HEK293T (cell line): ENCODE measurements around the gene CDH13.

Experiments
- CTCF ChIA-PET: fragments of 350-600 bp; formaldehyde crosslinking; extraction: SDS; loops from one replicate; lab custom pipeline; 2021; ENCODE audit warnings: antibody characterized with exemption, inconsistent platforms; lab: Yijun Ruan, JAX
- POLR2A ChIA-PET: fragments of 350-600 bp; formaldehyde crosslinking; extraction: SDS; loops from one replicate; lab custom pipeline; 2020; ENCODE audit warnings: antibody characterized with exemption, inconsistent platforms; lab: Yijun Ruan, JAX
- DNase-seq: peaks from one replicate; pipeline ENCODE4 v3.0.0; 2012; ENCODE audit warnings: mixed read lengths; ENCODE audit errors: extremely low spot score
- ARNT ChIP-seq: fragments of 450-650 bp; IDR thresholded peaks from 2 replicates; pipeline ENCODE4 v1.6.1; 2017; ENCODE audit warnings: mild to moderate bottlenecking
- BHLHE40 ChIP-seq: fragments of 450-650 bp; IDR thresholded peaks from 2 replicates; pipeline ENCODE4 v1.6.1; 2016; ENCODE audit warnings: mild to moderate bottlenecking, moderate library complexity, borderline replicate concordance
- CTBP1 ChIP-seq: fragments of 450-650 bp; IDR thresholded peaks from 2 replicates; pipeline ENCODE4 v1.6.1; 2016; ENCODE audit warnings: borderline replicate concordance
- ELF4 ChIP-seq: fragments of 450-650 bp; IDR thresholded peaks from 2 replicates; pipeline ENCODE4 v1.6.1; 2017; ENCODE audit warnings: antibody characterized with exemption
- FOXA1 ChIP-seq: fragments of 450-650 bp; IDR thresholded peaks from 2 replicates; pipeline ENCODE4 v1.6.1; 2016; ENCODE audit warnings: mild to moderate bottlenecking
- FOXK2 ChIP-seq: fragments of 450-650 bp; IDR thresholded peaks from 2 replicates; pipeline ENCODE4 v1.6.1; 2016; ENCODE audit warnings: mild to moderate bottlenecking
- FOXM1 ChIP-seq: fragments of 450-650 bp; IDR thresholded peaks from 2 replicates; pipeline ENCODE4 v1.6.1; 2017; ENCODE audit warnings: mild to moderate bottlenecking, borderline replicate concordance
- HDGF ChIP-seq: fragments of 450-650 bp; IDR thresholded peaks from 2 replicates; pipeline ENCODE4 v1.6.1; 2017; ENCODE audit warnings: antibody characterized with exemption, borderline replicate concordance
- L3MBTL2 ChIP-seq: fragments of 450-650 bp; conservative IDR thresholded peaks from 2 replicates; pipeline ENCODE4 v1.6.1; 2016; ENCODE audit warnings: mild to moderate bottlenecking
- LEF1 ChIP-seq: fragments of 450-650 bp; IDR thresholded peaks from 2 replicates; pipeline ENCODE4 v1.6.1; 2017; ENCODE audit warnings: mild to moderate bottlenecking, borderline replicate concordance
- NFRKB ChIP-seq: fragments of 450-650 bp; IDR thresholded peaks from 2 replicates; pipeline ENCODE4 v1.6.1; 2016; ENCODE audit warnings: mild to moderate bottlenecking, moderate library complexity
- SP1 ChIP-seq: fragments of 450-650 bp; IDR thresholded peaks from 2 replicates; pipeline ENCODE4 v1.6.1; 2017
- SUZ12 ChIP-seq: fragments of 450-650 bp; IDR thresholded peaks from 2 replicates; pipeline ENCODE4 v1.6.1; 2016; ENCODE audit warnings: mild to moderate bottlenecking
- TARDBP ChIP-seq: fragments of 450-650 bp; IDR thresholded peaks from 2 replicates; pipeline ENCODE4 v1.6.1; 2016
- ZNF384 ChIP-seq: fragments of 450-650 bp; IDR thresholded peaks from 2 replicates; pipeline ENCODE4 v1.6.1; 2016
- TF ChIP-seq, protein P1 (sequence below): fragments of 450-650 bp; IDR thresholded peaks from 2 replicates; pipeline ENCODE4 v1.6.1; 2016

The CDH13 gene

DNA sequence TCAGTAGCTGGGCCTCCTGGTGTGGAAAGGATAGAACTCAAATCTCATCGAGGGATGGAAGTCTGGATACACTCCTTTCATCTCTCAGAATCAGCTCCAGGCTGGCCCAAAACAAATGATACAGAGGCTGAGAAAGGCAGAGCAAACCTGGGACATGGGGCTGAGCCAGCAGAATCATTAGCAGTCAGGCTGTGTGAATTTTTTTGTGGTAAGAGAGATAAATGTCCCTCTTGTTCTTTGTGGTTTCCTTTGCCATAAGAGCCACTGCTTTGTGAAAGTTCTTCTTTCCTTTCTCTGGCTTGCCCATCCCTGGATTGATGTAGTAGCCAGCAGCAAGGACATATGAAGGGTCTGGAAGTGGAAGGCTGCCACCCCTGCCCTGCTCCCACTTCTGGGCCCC is 146.2 kb downstream of the CDH13 start:
- TF ChIP-seq BHLHE40 (no peak), L3MBTL2 (no peak), ELF4 (no peak), FOXA1 (no peak), NFRKB (no peak), SUZ12 (no peak), FOXK2 (no peak)
- TF ChIP-seq, protein P1, sequence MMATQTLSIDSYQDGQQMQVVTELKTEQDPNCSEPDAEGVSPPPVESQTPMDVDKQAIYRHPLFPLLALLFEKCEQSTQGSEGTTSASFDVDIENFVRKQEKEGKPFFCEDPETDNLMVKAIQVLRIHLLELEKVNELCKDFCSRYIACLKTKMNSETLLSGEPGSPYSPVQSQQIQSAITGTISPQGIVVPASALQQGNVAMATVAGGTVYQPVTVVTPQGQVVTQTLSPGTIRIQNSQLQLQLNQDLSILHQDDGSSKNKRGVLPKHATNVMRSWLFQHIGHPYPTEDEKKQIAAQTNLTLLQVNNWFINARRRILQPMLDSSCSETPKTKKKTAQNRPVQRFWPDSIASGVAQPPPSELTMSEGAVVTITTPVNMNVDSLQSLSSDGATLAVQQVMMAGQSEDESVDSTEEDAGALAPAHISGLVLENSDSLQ: no peak
- no peak for DNase-seq
- POLR2A ChIA-PET: no interaction called here
- CTCF ChIA-PET: no interaction called here

DNA sequence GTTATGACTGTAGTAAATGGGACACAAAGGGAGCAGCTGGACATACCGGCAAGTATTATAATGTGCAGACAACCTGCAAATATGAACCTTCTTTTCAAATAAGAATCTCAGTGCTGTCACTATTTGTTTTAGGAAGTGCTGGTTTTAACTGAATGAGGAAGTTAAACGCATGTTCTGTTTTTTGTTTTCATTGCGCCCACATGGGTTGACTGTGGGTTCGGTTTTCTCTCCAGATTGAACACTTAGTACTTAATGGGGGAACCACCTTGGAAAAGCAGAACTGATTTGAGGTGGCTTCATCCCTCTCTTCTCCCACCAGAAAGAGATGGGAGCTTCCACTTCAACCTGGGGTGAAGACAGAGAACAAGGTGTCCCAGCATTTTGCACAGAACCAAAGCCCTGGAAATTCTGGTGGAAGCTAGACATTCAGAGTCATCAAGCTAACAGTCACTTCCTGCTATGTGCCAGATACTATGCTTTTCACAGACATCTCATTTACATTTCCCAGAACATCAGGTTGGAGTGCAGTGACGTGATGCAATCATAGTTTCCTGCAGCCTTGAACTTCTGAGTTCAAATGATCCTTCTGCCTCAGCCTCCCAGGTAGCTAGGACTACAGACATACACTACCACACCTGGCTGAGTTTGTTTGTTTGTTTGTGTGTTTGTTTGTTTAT is 149.8 kb downstream of the CDH13 start:
- ChIA-PET CTCF (no interaction called here), POLR2A (no interaction called here)
- DNase-seq: no peak
- no peak for TF ChIP-seq HDGF
- TF ChIP-seq FOXA1: no peak
- no peak for TF ChIP-seq SP1
- TF ChIP-seq ELF4: no peak
- TF ChIP-seq TARDBP: no peak
- TF ChIP-seq ARNT: no peak
- no peak for TF ChIP-seq L3MBTL2
- no peak for TF ChIP-seq NFRKB
- no peak for TF ChIP-seq ZNF384
- TF ChIP-seq CTBP1: no peak
- no peak for TF ChIP-seq FOXK2
- no peak for TF ChIP-seq SUZ12
- TF ChIP-seq LEF1: no peak
- TF ChIP-seq BHLHE40: no peak
- TF ChIP-seq, protein P1: no peak
- no peak for TF ChIP-seq FOXM1

DNA sequence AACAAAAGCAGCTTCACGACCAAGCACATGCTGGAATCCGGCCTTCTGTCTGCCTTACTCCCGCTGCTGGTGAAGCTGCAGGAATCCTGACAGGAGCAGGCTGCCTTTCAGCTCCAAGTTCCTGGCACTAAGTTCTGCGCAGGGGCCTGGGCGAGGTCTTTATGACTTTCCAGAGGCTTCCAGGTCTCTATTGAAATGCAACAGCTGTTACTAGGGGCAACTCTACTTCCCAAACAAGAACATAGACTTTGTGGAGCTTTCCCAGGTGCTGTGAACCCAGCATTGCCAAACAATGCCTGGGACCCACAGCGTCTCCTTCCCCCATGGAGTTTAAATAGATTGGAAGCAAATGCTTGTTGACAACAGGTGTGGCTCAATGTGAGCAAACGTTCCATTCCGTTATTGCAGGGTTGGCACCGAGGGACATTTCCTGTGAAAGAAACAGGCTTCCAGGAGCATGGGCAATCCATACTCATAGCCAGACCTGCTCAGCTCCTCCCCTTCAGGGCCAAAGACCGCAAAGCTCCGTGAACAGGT is 156.0 kb downstream of the CDH13 start:
- CTCF ChIA-PET: no interaction called here
- TF ChIP-seq SUZ12 (no peak), LEF1 (no peak), BHLHE40 (no peak), ZNF384 (no peak), ELF4 (no peak), HDGF (no peak)
- POLR2A ChIA-PET: no interaction called here
- no peak for DNase-seq

GRCh38 chr16:82783933-82784572 is 157.3 kb downstream of the CDH13 start:
- no peak for DNase-seq
- TF ChIP-seq L3MBTL2 (no peak), HDGF (no peak), LEF1 (no peak), FOXA1 (no peak), SP1 (no peak), FOXM1 (no peak), ARNT (no peak), SUZ12 (no peak), NFRKB (no peak), BHLHE40 (no peak), ELF4 (no peak), FOXK2 (no peak), TARDBP (no peak), CTBP1 (no peak), ZNF384 (no peak)
- TF ChIP-seq, protein P1: no peak
- POLR2A ChIA-PET: no interaction called here
- CTCF ChIA-PET: no interaction called here

DNA sequence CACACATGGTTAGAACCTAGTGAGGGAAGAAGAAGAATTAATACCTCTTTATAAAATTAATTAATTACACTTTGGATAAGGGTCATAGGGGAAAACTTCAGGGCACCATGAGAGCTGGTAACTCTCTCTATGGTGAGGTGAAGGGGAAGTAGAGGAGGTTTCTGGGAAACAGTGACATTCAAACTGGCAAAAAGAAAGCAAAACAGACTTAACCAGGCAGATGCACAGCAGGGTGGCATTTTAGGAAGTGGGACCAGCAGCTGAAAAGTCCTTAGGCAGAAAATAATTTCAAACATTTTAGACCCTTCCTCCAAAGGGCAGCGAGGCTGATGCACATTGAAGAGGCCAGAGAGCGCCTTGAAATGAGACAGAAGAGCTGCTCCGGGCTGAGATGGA is 157.8 kb downstream of the CDH13 start:
- CTCF ChIA-PET: no interaction called here
- no peak for TF ChIP-seq LEF1
- TF ChIP-seq CTBP1: no peak
- no peak for TF ChIP-seq HDGF
- TF ChIP-seq SUZ12: no peak
- TF ChIP-seq ARNT: no peak
- TF ChIP-seq ZNF384: no peak
- no peak for TF ChIP-seq NFRKB
- TF ChIP-seq SP1: no peak
- TF ChIP-seq ELF4: no peak
- no peak for TF ChIP-seq FOXA1
- TF ChIP-seq TARDBP: no peak
- TF ChIP-seq BHLHE40: no peak
- no peak for TF ChIP-seq FOXM1
- no peak for TF ChIP-seq FOXK2
- TF ChIP-seq, protein P1: no peak
- TF ChIP-seq L3MBTL2: no peak
- DNase-seq: no peak
- POLR2A ChIA-PET: no interaction called here
